Measurements from ENCODE around the gene RPP25L. TPM values are rescaled to one million over a fixed set of nuclear protein-coding genes. Genes with fewer than 3 reads are reported as not detected.
A peak's percentile ranks its signal among the peaks of the same experiment; 100 is the strongest.

RPP25L gene
- total RNA-seq, 1 donor = 19.2 TPM

DNA sequence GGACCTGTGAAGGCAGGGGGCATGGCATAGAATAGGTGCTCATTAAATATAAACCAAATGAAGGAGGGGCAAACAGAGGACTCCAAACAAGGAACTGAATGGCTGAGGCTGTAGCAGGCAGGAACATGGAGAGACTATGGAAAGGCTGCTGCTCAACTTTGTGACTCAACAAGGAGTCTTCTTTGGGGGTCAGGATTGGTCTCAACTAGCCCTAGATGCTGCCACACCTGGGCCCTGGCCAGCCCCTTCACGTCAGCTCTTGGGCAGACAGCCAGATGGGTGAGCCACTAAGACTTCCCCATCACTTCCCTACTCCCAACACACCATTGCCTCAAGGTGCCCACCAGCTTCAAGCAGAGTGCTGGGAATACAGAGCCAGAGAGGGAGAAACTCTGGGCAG, 11.0 kb downstream of the RPP25L start:
- no peak overlapping the region for H2AFZ ChIP-seq (ENCODE audit: low read length)
- no peak overlapping the region for H3K27ac ChIP-seq (ENCODE audit: low read depth, low read length)
- peaks cover 11% of the 10 kb centered on the region for H3K27me3 ChIP-seq (ENCODE audit: insufficient read depth, low read length)

DNA sequence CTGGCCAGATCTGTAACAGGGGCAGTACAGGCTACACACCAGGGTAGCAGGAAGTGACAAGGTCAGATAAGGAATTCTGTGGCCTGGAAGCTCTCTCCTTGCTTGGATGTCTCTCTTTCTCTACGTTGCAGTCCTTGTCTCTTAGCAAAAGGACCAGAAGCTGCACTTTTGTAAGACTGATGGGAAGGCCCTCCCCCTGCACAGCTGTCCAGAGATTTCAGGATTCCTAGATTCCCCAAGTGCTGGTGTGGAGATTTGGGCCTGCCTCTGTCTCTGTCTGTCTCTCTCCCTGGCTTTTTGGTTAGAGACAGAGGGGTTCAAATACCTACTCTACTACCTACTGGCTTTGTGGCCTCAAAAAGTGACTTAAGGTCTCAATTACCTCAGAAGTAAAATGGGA, 12.4 kb downstream of the RPP25L start:
- Histone ChIP-seq H4K20me1 (ENCODE audit: insufficient read depth, low read length) (peaks cover 2% of the 10 kb centered on the region), H3K4me2 (ENCODE audit: insufficient read depth, low read length) (no peak overlapping the region), H3K4me3 (ENCODE audit: insufficient read depth, low read length) (no peak overlapping the region), H3K9me3 (ENCODE audit: low read depth, low read length) (no peaks in the 10 kb centered on the region), H3K27ac (ENCODE audit: low read depth, low read length) (no peak overlapping the region), H2AFZ (ENCODE audit: low read length) (no peak overlapping the region), H3K27me3 (ENCODE audit: insufficient read depth, low read length) (peaks cover 12% of the 10 kb centered on the region), H3K79me2 (ENCODE audit: insufficient read depth, low read length) (no peaks in the 10 kb centered on the region), H3K4me1 (ENCODE audit: insufficient read depth, low read length) (no peaks in the 10 kb centered on the region), H3K36me3 (ENCODE audit: insufficient read depth, low read length) (no peaks in the 10 kb centered on the region)
- DNase-seq (ENCODE audit: insufficient read length, low spot score, missing footprints) = peak; percentile 36
- TF ChIP-seq, protein P1, sequence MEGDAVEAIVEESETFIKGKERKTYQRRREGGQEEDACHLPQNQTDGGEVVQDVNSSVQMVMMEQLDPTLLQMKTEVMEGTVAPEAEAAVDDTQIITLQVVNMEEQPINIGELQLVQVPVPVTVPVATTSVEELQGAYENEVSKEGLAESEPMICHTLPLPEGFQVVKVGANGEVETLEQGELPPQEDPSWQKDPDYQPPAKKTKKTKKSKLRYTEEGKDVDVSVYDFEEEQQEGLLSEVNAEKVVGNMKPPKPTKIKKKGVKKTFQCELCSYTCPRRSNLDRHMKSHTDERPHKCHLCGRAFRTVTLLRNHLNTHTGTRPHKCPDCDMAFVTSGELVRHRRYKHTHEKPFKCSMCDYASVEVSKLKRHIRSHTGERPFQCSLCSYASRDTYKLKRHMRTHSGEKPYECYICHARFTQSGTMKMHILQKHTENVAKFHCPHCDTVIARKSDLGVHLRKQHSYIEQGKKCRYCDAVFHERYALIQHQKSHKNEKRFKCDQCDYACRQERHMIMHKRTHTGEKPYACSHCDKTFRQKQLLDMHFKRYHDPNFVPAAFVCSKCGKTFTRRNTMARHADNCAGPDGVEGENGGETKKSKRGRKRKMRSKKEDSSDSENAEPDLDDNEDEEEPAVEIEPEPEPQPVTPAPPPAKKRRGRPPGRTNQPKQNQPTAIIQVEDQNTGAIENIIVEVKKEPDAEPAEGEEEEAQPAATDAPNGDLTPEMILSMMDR (IDR thresholded peaks at IDR 0.05; ENCODE audit: extremely low read depth, low read depth, low read length) = no peak

More for the DNA sequence above, 11.0 kb downstream of the RPP25L start:
- Histone ChIP-seq H3K9me3 (ENCODE audit: low read depth, low read length) (no peaks in the 10 kb centered on the region), H3K4me1 (ENCODE audit: insufficient read depth, low read length) (no peaks in the 10 kb centered on the region), H3K4me3 (ENCODE audit: insufficient read depth, low read length) (no peak overlapping the region), H4K20me1 (ENCODE audit: insufficient read depth, low read length) (no peaks in the 10 kb centered on the region), H3K36me3 (ENCODE audit: insufficient read depth, low read length) (no peaks in the 10 kb centered on the region), H3K4me2 (ENCODE audit: insufficient read depth, low read length) (no peak overlapping the region), H3K79me2 (ENCODE audit: insufficient read depth, low read length) (no peaks in the 10 kb centered on the region)
- TF ChIP-seq, protein P1 (IDR thresholded peaks at IDR 0.05; ENCODE audit: extremely low read depth, low read depth, low read length) = no peak
- peak; percentile 1 for DNase-seq (ENCODE audit: insufficient read length, low spot score, missing footprints)

DNA sequence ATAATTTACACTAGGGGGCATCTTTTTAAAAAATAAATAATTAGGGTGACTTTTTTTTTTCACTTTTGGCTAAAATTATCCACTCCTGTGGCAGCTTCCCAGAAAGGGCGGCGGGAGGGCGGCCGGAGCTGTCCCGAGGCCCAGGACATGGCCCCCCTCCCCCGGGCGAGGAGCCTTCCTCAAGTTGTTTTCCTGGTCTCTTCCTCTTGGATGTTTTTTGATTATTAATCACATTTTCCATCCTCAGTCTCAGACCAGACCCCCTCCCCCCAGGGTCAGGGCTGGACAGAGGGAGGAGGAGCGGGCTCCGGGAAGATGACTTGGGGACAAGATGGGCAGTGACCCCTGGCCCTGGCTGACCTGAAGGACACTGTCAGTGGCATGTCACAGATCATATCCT, 17.7 kb downstream of the RPP25L start:
- no peaks in the 10 kb centered on the region for H3K36me3 ChIP-seq (ENCODE audit: insufficient read depth, low read length)
- no peak overlapping the region for H3K4me2 ChIP-seq (ENCODE audit: insufficient read depth, low read length)
- H3K27ac ChIP-seq (ENCODE audit: low read depth, low read length) = no peak overlapping the region
- H3K9me3 ChIP-seq (ENCODE audit: low read depth, low read length) = no peaks in the 10 kb centered on the region
- peaks cover 56% of the 10 kb centered on the region for H3K27me3 ChIP-seq (ENCODE audit: insufficient read depth, low read length)
- no peaks in the 10 kb centered on the region for H3K79me2 ChIP-seq (ENCODE audit: insufficient read depth, low read length)
- no peak overlapping the region for H2AFZ ChIP-seq (ENCODE audit: low read length)
- peak; percentile 76 for DNase-seq (ENCODE audit: insufficient read length, low spot score, missing footprints)
- H3K4me3 ChIP-seq (ENCODE audit: insufficient read depth, low read length) = no peak overlapping the region
- no peaks in the 10 kb centered on the region for H3K4me1 ChIP-seq (ENCODE audit: insufficient read depth, low read length)
- peaks cover 5% of the 10 kb centered on the region for H4K20me1 ChIP-seq (ENCODE audit: insufficient read depth, low read length)
- TF ChIP-seq, protein P1 (IDR thresholded peaks at IDR 0.05; ENCODE audit: extremely low read depth, low read depth, low read length) = no peak

DNA sequence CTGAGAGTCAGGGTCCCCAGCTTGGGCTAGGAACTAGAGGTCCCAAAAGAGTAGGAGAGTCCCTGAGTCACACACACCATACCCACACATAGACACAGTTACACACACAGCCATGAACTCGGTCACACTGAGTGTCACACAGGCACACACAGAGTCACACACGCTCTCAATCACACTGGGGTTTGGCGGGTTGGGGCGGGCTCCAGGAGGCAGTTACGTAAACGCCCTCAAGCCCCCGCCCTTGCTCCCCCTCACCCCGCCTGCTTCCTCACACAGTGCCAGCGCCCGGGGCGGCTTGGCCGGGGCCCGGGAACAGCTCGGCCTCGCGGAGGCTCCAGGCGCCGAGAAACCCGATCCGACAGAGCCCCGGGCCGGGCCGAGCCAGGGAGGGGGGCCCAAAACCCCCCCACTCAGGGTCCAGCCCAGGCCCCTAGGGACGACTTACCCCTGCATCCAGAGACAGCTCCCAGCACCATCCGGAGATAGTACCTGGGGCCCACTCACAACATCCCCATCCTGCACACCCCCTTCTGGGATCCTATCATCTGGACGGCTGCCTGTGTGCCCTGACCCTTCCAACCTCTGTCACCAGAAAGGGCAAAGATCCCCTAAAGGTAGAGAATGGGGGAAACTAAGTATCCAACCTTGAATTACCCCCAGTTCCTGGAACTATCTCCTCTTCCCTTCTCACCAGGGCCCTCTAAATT, 18.8 kb downstream of the RPP25L start:
- peaks cover 5% of the 10 kb centered on the region for H4K20me1 ChIP-seq (ENCODE audit: insufficient read depth, low read length)
- no peak overlapping the region for H3K27ac ChIP-seq (ENCODE audit: low read depth, low read length)
- peak; percentile 84 for DNase-seq (ENCODE audit: insufficient read length, low spot score, missing footprints)
- H3K9me3 ChIP-seq (ENCODE audit: low read depth, low read length) = no peaks in the 10 kb centered on the region
- H3K36me3 ChIP-seq (ENCODE audit: insufficient read depth, low read length) = no peaks in the 10 kb centered on the region
- H2AFZ ChIP-seq (ENCODE audit: low read length) = no peak overlapping the region
- TF ChIP-seq, protein P1 (IDR thresholded peaks at IDR 0.05; ENCODE audit: extremely low read depth, low read depth, low read length) = no peak
- H3K79me2 ChIP-seq (ENCODE audit: insufficient read depth, low read length) = no peaks in the 10 kb centered on the region
- H3K4me1 ChIP-seq (ENCODE audit: insufficient read depth, low read length) = no peaks in the 10 kb centered on the region
- no peak overlapping the region for H3K4me2 ChIP-seq (ENCODE audit: insufficient read depth, low read length)
- no peak overlapping the region for H3K4me3 ChIP-seq (ENCODE audit: insufficient read depth, low read length)
- H3K27me3 ChIP-seq (ENCODE audit: insufficient read depth, low read length) = peaks cover 68% of the 10 kb centered on the region
